ENCODE results near the gene LACTB. TPM values are rescaled to one million over a fixed set of nuclear protein-coding genes. Genes with fewer than 3 reads are reported as not detected.
"Not testable (repeated sequence)": the region's sequence is repeated elsewhere in the genome, so short reads cannot be mapped to it uniquely, and the experiment has no call there.

The LACTB gene
- total RNA-seq, 1 experiment from 2014 or later, result 4.4 TPM

DNA sequence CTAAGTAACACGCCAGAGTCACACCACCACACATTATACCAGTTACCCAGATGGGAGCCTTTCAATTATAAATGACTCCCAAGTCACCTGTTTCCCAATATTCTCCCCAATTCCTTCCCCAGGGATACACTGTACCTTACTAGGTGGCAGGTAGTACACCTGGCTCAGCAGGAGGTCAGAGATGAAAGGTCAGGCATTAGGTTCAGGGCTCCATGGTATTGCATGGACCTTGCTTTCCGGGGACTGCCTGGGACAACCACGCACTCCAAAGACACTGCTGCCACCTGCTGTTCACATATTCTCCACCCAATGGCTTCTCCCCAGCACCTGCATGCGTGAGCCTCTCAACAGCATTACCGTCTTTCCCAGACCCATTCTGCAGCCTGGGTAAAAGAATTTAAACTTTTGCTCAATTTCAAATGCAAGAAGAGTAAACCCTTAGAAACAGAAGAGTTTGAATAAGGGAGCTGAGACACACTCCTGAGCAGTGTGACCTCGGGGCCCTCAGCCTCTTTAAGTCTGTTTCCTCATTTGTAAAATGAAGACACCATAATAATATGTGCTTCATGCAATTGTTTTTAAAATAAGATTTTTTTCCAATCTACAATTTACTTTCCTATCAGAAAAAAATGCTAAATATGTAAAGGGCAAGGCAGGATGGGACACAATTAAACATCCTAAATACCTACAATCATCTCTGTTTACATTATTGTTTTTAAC is 28.0 kb upstream of the LACTB start:
- no peaks in the 10 kb centered on the region for H3K4me1 ChIP-seq (ENCODE audit: insufficient read depth, low read length, poor library complexity, severe bottlenecking)
- ChIA-PET POLR2A (ENCODE audit: low non-redundant PET) (no interaction called here), CTCF (interaction anchor here (1.6 kb wide), 1 partner anchor 45 kb away, joined by 6 read pairs; no protein-coding TSS in a partner anchor)
- no peak overlapping the region for H3K27ac ChIP-seq (ENCODE audit: low read depth, low read length, poor library complexity, severe bottlenecking)
- intact Hi-C loops (cut with micrococcal nuclease; ENCODE audit: unreplicated experiment), result loop anchor here (1.0 to 2.0 kb wide), 3 partner anchors 45 to 311 kb away; no protein-coding TSS in a partner anchor
- H3K9me3 ChIP-seq (ENCODE audit: low read depth, low read length, poor library complexity, severe bottlenecking), result no peaks in the 10 kb centered on the region
- TF ChIP-seq EZH2 (IDR thresholded peaks at IDR 0.05; ENCODE audit: borderline replicate concordance, low read depth, low read length, poor library complexity, severe bottlenecking), result no peak
- TF ChIP-seq, protein P1, sequence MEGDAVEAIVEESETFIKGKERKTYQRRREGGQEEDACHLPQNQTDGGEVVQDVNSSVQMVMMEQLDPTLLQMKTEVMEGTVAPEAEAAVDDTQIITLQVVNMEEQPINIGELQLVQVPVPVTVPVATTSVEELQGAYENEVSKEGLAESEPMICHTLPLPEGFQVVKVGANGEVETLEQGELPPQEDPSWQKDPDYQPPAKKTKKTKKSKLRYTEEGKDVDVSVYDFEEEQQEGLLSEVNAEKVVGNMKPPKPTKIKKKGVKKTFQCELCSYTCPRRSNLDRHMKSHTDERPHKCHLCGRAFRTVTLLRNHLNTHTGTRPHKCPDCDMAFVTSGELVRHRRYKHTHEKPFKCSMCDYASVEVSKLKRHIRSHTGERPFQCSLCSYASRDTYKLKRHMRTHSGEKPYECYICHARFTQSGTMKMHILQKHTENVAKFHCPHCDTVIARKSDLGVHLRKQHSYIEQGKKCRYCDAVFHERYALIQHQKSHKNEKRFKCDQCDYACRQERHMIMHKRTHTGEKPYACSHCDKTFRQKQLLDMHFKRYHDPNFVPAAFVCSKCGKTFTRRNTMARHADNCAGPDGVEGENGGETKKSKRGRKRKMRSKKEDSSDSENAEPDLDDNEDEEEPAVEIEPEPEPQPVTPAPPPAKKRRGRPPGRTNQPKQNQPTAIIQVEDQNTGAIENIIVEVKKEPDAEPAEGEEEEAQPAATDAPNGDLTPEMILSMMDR (conservative IDR thresholded peaks at IDR 0.05; ENCODE audit: low read depth, low read length), result peak; percentile 82
- H3K36me3 ChIP-seq (ENCODE audit: insufficient read depth, low read length, poor library complexity, severe bottlenecking), result no peaks in the 10 kb centered on the region
- DNase-seq (ENCODE audit: low spot score), result peak; percentile 70
- H3K27me3 ChIP-seq (replicated peaks; ENCODE audit: insufficient read depth, low read depth, low read length, poor library complexity), result no peaks in the 10 kb centered on the region
- no TSS peak for BruUV-seq (replicated peaks)
- no peak overlapping the region for H3K4me3 ChIP-seq (ENCODE audit: low read depth, low read length, poor library complexity, severe bottlenecking)

- no peak overlapping the region for H3K27ac ChIP-seq (ENCODE audit: low read depth, low read length, poor library complexity, severe bottlenecking)
- intact Hi-C loops (cut with micrococcal nuclease; ENCODE audit: unreplicated experiment), result no loop called here
- POLR2A ChIA-PET (ENCODE audit: low non-redundant PET), result no interaction called here
- H3K36me3 ChIP-seq (ENCODE audit: insufficient read depth, low read length, poor library complexity, severe bottlenecking), result no peaks in the 10 kb centered on the region
- no peaks in the 10 kb centered on the region for H3K4me1 ChIP-seq (ENCODE audit: insufficient read depth, low read length, poor library complexity, severe bottlenecking)
- no peaks in the 10 kb centered on the region for H3K9me3 ChIP-seq (ENCODE audit: low read depth, low read length, poor library complexity, severe bottlenecking)
- H3K4me3 ChIP-seq (ENCODE audit: low read depth, low read length, poor library complexity, severe bottlenecking), result no peak overlapping the region
- TF ChIP-seq, protein P1 (conservative IDR thresholded peaks at IDR 0.05; ENCODE audit: low read depth, low read length), result no peak
- TF ChIP-seq EZH2 (IDR thresholded peaks at IDR 0.05; ENCODE audit: borderline replicate concordance, low read depth, low read length, poor library complexity, severe bottlenecking), result no peak
- BruUV-seq (replicated peaks), result no TSS peak
- CTCF ChIA-PET, result interaction anchor here (1.6 kb wide), 1 partner anchor 46 kb away, joined by 6 read pairs; no protein-coding TSS in a partner anchor
- no peaks in the 10 kb centered on the region for H3K27me3 ChIP-seq (replicated peaks; ENCODE audit: insufficient read depth, low read depth, low read length, poor library complexity)
- DNase-seq (ENCODE audit: low spot score), result no peak
Observed at GRCh38 chr15:63094495-63094931, 27.1 kb upstream of the LACTB start.

DNA sequence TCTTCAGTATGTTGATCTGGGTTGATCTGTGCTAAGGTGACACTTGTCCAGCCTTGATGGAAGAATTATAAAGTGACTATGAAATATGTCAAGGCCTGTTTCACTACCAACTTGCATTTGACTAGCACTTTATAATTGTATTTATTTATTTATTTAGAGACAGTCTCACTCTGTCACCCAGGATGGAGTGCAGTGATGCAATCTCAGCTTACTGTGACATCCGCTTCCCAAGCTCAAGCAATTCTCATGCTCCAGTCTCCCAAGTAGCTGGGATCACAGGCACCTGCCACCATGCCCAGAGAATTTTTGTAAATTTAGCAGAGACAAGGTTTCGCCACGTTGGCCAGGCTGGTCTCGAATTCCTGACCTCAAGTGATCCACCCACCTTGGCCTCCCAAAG is 25.5 kb upstream of the LACTB start:
- Histone ChIP-seq H3K4me3 (ENCODE audit: low read depth, low read length, poor library complexity, severe bottlenecking) (no peak overlapping the region), H3K27me3 (replicated peaks; ENCODE audit: insufficient read depth, low read depth, low read length, poor library complexity) (no peaks in the 10 kb centered on the region), H3K9me3 (ENCODE audit: low read depth, low read length, poor library complexity, severe bottlenecking) (no peaks in the 10 kb centered on the region), H3K27ac (ENCODE audit: low read depth, low read length, poor library complexity, severe bottlenecking) (no peak overlapping the region), H3K36me3 (ENCODE audit: insufficient read depth, low read length, poor library complexity, severe bottlenecking) (no peaks in the 10 kb centered on the region), H3K4me1 (ENCODE audit: insufficient read depth, low read length, poor library complexity, severe bottlenecking) (no peaks in the 10 kb centered on the region)
- DNase-seq (ENCODE audit: low spot score), result no peak
- ChIA-PET POLR2A (ENCODE audit: low non-redundant PET) (no interaction called here), CTCF (no interaction called here)
- intact Hi-C loops (cut with micrococcal nuclease; ENCODE audit: unreplicated experiment), result no loop called here
- TF ChIP-seq EZH2 (IDR thresholded peaks at IDR 0.05; ENCODE audit: borderline replicate concordance, low read depth, low read length, poor library complexity, severe bottlenecking), result no peak
- no TSS peak for BruUV-seq (replicated peaks)

DNA sequence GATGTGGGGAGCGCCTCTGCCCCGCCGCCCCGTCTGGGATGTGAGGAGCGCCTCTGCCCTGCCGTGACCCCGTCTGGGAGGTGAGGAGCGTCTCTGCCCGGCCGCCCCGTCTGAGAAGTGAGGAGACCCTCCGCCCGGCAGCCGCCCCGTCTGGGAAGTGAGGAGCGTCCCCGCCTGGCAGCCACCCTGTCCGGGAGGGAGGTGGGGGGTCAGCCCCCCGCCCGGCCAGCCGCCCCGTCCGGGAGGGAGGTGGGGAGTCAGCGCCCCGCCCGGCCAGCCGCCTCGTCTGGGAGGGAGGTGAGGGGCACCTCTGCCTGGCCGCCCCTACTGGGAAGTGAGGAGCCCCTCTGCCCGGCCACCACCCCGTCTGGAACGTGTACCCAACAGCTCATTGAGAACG is 22.8 kb upstream of the LACTB start:
- H3K4me1 ChIP-seq (ENCODE audit: insufficient read depth, low read length, poor library complexity, severe bottlenecking); H3K36me3 ChIP-seq (ENCODE audit: insufficient read depth, low read length, poor library complexity, severe bottlenecking); POLR2A ChIA-PET (ENCODE audit: low non-redundant PET); H3K27me3 ChIP-seq (replicated peaks; ENCODE audit: insufficient read depth, low read depth, low read length, poor library complexity); H3K27ac ChIP-seq (ENCODE audit: low read depth, low read length, poor library complexity, severe bottlenecking); DNase-seq (ENCODE audit: low spot score); H3K9me3 ChIP-seq (ENCODE audit: low read depth, low read length, poor library complexity, severe bottlenecking); H3K4me3 ChIP-seq (ENCODE audit: low read depth, low read length, poor library complexity, severe bottlenecking); BruUV-seq (replicated peaks); intact Hi-C loops (cut with micrococcal nuclease; ENCODE audit: unreplicated experiment); CTCF ChIA-PET: not testable (repeated sequence)

DNA sequence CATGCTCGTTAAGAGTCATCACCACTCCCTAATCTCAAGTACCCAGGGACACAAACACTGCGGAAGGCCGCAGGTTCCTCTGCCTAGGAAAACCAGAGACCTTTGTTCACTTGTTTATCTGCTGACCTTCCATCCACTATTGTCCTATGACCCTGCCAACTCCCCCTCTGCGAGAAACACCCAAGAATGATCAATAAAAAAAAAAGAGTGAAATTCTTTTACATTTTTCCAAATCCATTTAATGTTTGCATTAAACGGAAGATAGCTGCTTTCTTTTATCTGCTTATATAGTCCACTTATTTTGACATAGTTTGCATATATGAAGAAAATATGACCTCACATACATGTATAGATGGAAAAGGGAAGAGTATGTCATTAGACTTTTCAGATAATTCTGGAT is 22.1 kb upstream of the LACTB start:
- BruUV-seq (replicated peaks); POLR2A ChIA-PET (ENCODE audit: low non-redundant PET); intact Hi-C loops (cut with micrococcal nuclease; ENCODE audit: unreplicated experiment); DNase-seq (ENCODE audit: low spot score); CTCF ChIA-PET; H3K4me1 ChIP-seq (ENCODE audit: insufficient read depth, low read length, poor library complexity, severe bottlenecking); H3K9me3 ChIP-seq (ENCODE audit: low read depth, low read length, poor library complexity, severe bottlenecking); H3K4me3 ChIP-seq (ENCODE audit: low read depth, low read length, poor library complexity, severe bottlenecking); H3K27ac ChIP-seq (ENCODE audit: low read depth, low read length, poor library complexity, severe bottlenecking); H3K36me3 ChIP-seq (ENCODE audit: insufficient read depth, low read length, poor library complexity, severe bottlenecking); H3K27me3 ChIP-seq (replicated peaks; ENCODE audit: insufficient read depth, low read depth, low read length, poor library complexity): not testable (repeated sequence)

All from A673 (cell line).